ENCODE measurements around the gene DCAF12L1.

Gene DCAF12L1

GRCh38 chrX:126509923-126510322 is 42.7 kb downstream of the DCAF12L1 start:
- no peak for DNase-seq
- Histone ChIP-seq H3K4me1 (ENCODE audit: low read length) (no peaks in the 10 kb centered on the region), H3F3A (ENCODE audit: insufficient read depth, low read length) (no peaks in the 10 kb centered on the region)

More at GRCh38 chrX:126509923-126510322, 42.7 kb downstream of the DCAF12L1 start:
- Histone ChIP-seq H2AFZ (ENCODE audit: low read length) (no peak overlapping the region), H3K36me3 (replicated peaks; ENCODE audit: insufficient read depth, low read length) (no peaks in the 10 kb centered on the region), H3K27ac (ENCODE audit: low read length) (no peak overlapping the region), H3K79me2 (ENCODE audit: low read length) (no peaks in the 10 kb centered on the region), H3K9me3 (replicated peaks; ENCODE audit: insufficient read depth, low read length) (no peaks in the 10 kb centered on the region), H4K20me1 (ENCODE audit: insufficient read depth, low read length) (no peaks in the 10 kb centered on the region), H3K9ac (ENCODE audit: low read length) (no peak overlapping the region), H3K27me3 (replicated peaks; ENCODE audit: insufficient read depth, low read length) (no peaks in the 10 kb centered on the region), H3K9me2 (replicated peaks; ENCODE audit: insufficient read depth, low read length) (no peaks in the 10 kb centered on the region), H3K4me2 (ENCODE audit: low read depth, low read length) (no peak overlapping the region), H3K4me3 (ENCODE audit: low read length) (no peak overlapping the region)
- TF ChIP-seq CTCF (IDR thresholded peaks at IDR 0.05; ENCODE audit: low read length) = no peak
- no peak for TF ChIP-seq EZH2phosphoT487 (IDR thresholded peaks at IDR 0.05; ENCODE audit: low read length)
- TF ChIP-seq EZH2 (optimal IDR thresholded peaks at IDR 0.05; ENCODE audit: low read depth, low read length) = no peak

Data from MM.1S (cell line).